Ovary (tissue), 9 donors: ENCODE results near the gene CACNG1. TPM values are rescaled to one million over a fixed set of nuclear protein-coding genes. Genes with fewer than 3 reads are reported as not detected.

ENCODE experiments used
- DNase-seq, 5 donors: peaks; one replicate each; pipeline ENCODE4 v3.0.0-alpha.2; 2019 to 2020
- H3K27ac ChIP-seq, 2 donors: fragments of 200-600 bp; one replicate each; pipeline versions ENCODE4 v1.5.1 to v1.8.0; 2019 to 2022
- H3K27me3 ChIP-seq: fragments of 200-600 bp; one replicate; pipeline ENCODE4 v1.8.0; 2022
- H3K36me3 ChIP-seq: fragments of 200-600 bp; sonication (generic); one replicate; pipeline ENCODE4 v1.5.1; 2019
- H3K4me1 ChIP-seq: one replicate; pipeline ENCODE4 v1.8.1; 2013; ENCODE audit warnings: mild to moderate bottlenecking, moderate library complexity; ENCODE audit not compliant: insufficient read depth
- H3K4me3 ChIP-seq: fragments of 200-600 bp; sonication (generic); one replicate; pipeline ENCODE4 v1.5.1; 2017
- H3K9me3 ChIP-seq, 2 donors: fragments of 200-600 bp in 1 of 2; sonication (generic) in 1 of 2; one replicate each; pipeline versions ENCODE4 v1.5.1 to v1.8.1; 2013 to 2019; ENCODE audit warnings: mild to moderate bottlenecking in 1 of 2, moderate library complexity in 1 of 2
- CTCF ChIP-seq, 3 donors: fragments of 450-650 bp in 2 of 3; fragments of 200-600 bp in 1 of 3; IDR thresholded peaks; one replicate each; pipeline versions ENCODE4 v1.5.1 to v1.8.0; 2016 to 2022; ENCODE audit warnings: antibody characterized with exemption in 3 of 3, mild to moderate bottlenecking in 1 of 3
- EP300 ChIP-seq: sonication (generic); formaldehyde crosslinking; IDR thresholded peaks from one replicate; pipeline ENCODE4 v1.6.1; 2017; ENCODE audit warnings: antibody characterized with exemption
- POLR2A ChIP-seq: fragments of 450-650 bp; IDR thresholded peaks from one replicate; pipeline ENCODE4 v1.6.1; 2017; ENCODE audit warnings: antibody characterized with exemption, mild to moderate bottlenecking, moderate library complexity
- WGBS, 3 donors: extraction: QIAGEN DNeasy Blood & Tissue Kit in 1 of 3; methylation state at CpG; one replicate each; pipeline versions ENCODE4 v1.1.5 to v1.1.7; 2013 to 2017; 5-methylcytosine and 5-hydroxymethylcytosine counted together
- intact Hi-C, 4 donors: fragments of 100-400 bp; cut with DNase I; formaldehyde crosslinking; loops; one replicate each; pipeline versions ENCODE4 v1.11.0 to v1.15.1; 2022 to 2023
- polyA plus RNA-seq, 2 donors: library from polyadenylated mRNA; stranded (reverse); fragments of 200-250 nt in 1 of 2; fragments of 350-450 nt in 1 of 2; fragmentation: Illumina TruSeq in 1 of 2; extraction: RNeasy Lipid Tissue Mini Kit (QIAGEN cat#74804) in 1 of 2; gene quantifications; one replicate each; pipeline ENCODE4 v1.2.3, GENCODE V29; 2013 to 2014
- total RNA-seq, 7 donors: library from RNA; depleted of rRNA in 2 of 7; stranded (reverse); fragments of >200 nt in 2 of 7; fragmentation: NEBNext Ultra II Directional in 3 of 7; extraction: Animal tissue kit (Norgen Biotek cat#: 25700) in 3 of 7; gene quantifications; one replicate each; pipeline versions ENCODE4 v1.1.0 to v1.2.4, GENCODE V29; 2016 to 2023
- donor health status: DM: no; HTN: no; CAD: no; lungs with moderate emphysema.
- donor health status: DM: no; HTN: no; CAD: no.
- donor health status: Bipolar disorder and iron deficiency.
- donor health status: DM: yes; HTN: yes; CAD: no.
- donor health status: DM: no; HTN: no; CAD: no.
- donor health status: DM: yes; HTN: yes; CAD: no.

CACNG1 gene
- total and polyA plus RNA-seq, 9 donors, result 0.46 TPM; not detected in 8

DNA sequence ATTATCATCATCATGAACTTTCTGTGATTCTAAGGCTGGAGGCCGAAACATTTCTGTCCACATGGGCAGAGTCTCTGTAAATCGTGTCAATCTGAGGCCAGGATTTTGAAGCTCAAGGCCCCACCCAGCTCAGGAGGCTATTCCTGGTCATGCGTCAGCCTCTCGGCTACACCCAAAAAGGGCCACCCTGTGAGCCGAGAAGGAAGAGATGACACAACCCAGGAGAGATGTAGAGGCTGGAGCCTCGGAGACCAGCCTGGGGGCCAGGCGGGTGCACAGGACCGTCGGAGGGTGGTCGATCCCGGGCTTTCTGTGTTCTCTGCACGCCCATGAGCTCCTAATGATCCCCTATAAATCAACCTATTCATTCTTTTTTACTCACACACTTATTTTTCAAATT is 1.1 kb upstream of the CACNG1 start:
- DNase-seq, result no peak
- TF ChIP-seq POLR2A (no peak), CTCF (IDR thresholded peaks at IDR 0.05) (no peak), EP300 (no peak)
- no peak overlapping the region for H3K27ac ChIP-seq
- H3K27me3 ChIP-seq, result no peaks in the 10 kb centered on the region
- no peaks in the 10 kb centered on the region for H3K36me3 ChIP-seq
- no peak overlapping the region for H3K4me3 ChIP-seq
- no peaks in the 10 kb centered on the region for H3K9me3 ChIP-seq
- intact Hi-C loops, result no loop called here
- 78 to 84% (median 82%) methylated on average over 12 of the region's 12 CpGs for WGBS, 3 donors
- no peaks in the 10 kb centered on the region for H3K4me1 ChIP-seq

DNA sequence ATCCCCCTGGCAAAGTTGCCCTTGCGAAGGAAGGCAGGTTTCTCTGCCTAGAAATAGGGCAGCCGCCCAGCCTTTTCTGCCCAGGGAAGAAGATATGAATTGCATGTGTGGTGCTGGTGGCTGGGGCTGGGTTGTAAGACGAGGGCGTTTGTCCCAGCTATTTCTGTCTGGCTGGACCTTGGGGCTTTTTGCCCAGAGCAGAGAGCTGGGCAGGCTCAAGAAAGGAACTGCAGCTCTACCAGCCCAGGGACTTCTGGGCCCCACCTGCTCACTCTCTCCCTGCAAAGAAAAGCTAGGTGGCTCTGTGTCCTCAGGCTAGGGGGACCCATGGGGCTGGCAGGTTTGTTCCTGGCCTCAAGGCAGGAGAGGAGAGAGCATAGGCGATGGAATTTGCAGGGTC is 586 bp downstream of the CACNG1 start:
- Histone ChIP-seq H3K27me3 (no peaks in the 10 kb centered on the region), H3K9me3 (no peaks in the 10 kb centered on the region), H3K4me3 (no peak overlapping the region), H3K36me3 (no peaks in the 10 kb centered on the region), H3K27ac (no peak overlapping the region), H3K4me1 (no peaks in the 10 kb centered on the region)
- intact Hi-C loops, result no loop called here
- 66 to 80% (median 69%) methylated on average over 5 of the region's 5 CpGs for WGBS, 3 donors
- TF ChIP-seq POLR2A (no peak), EP300 (no peak), CTCF (IDR thresholded peaks at IDR 0.05) (no peak)
- no peak for DNase-seq

GRCh38 chr17:67046398-67046797 is 2.0 kb downstream of the CACNG1 start:
- no peak for DNase-seq
- intact Hi-C loops, result no loop called here
- Histone ChIP-seq H3K36me3 (no peaks in the 10 kb centered on the region), H3K4me3 (no peak overlapping the region), H3K27ac (no peak overlapping the region), H3K27me3 (no peaks in the 10 kb centered on the region), H3K9me3 (no peaks in the 10 kb centered on the region), H3K4me1 (no peaks in the 10 kb centered on the region)
- 65 to 73% (median 71%) methylated on average over 3 to 4 of the region's 4 CpGs for WGBS, 3 donors
- TF ChIP-seq CTCF (IDR thresholded peaks at IDR 0.05), result no peak
- no peak for TF ChIP-seq EP300
- TF ChIP-seq POLR2A, result no peak

- Histone ChIP-seq H3K4me1 (no peaks in the 10 kb centered on the region), H3K27me3 (no peaks in the 10 kb centered on the region), H3K9me3 (no peaks in the 10 kb centered on the region), H3K4me3 (no peak overlapping the region), H3K27ac (no peak overlapping the region), H3K36me3 (no peaks in the 10 kb centered on the region)
- no peak for DNase-seq
- intact Hi-C loops, result no loop called here
- WGBS, 3 donors, result 71 to 88% (median 76%) methylated on average over 1 of the region's 1 CpG
- TF ChIP-seq CTCF (IDR thresholded peaks at IDR 0.05) (no peak), POLR2A (no peak), EP300 (no peak)
These were observed 3.0 kb downstream of the CACNG1 start for GRCh38 chr17:67047382-67047781.
